UCSD-AML1 (cell line): ENCODE data around the gene DCLRE1C.
"Not testable (repeated sequence)": the region's sequence is repeated elsewhere in the genome, so short reads cannot be mapped to it uniquely, and the experiment has no call there.

Experiments used
- DNase-seq: peaks from one replicate; lab custom pipeline; 2025; ENCODE audit not compliant: unreplicated experiment; lab: John Stamatoyannopoulos, UW

DCLRE1C gene

DNA sequence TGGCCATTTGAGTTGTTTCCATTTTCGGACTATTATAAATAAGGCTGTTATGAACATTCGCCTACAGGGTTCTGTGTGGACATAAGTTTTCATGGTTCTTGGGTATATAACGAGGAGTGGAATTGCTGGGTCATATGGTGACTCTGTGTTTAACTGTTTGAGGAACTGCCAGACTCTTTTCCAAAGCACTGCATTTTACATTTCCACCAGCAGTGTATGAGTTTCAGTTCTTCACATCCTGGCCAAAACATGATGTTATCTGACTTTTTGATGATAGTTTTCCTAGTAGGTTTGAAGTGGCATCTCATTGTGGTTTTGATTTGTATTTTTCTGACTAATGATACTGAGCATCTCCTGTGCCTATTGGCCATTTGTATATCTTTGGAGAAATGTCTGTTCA lies 69.8 kb downstream of the DCLRE1C start:
- no peak for DNase-seq

DNA sequence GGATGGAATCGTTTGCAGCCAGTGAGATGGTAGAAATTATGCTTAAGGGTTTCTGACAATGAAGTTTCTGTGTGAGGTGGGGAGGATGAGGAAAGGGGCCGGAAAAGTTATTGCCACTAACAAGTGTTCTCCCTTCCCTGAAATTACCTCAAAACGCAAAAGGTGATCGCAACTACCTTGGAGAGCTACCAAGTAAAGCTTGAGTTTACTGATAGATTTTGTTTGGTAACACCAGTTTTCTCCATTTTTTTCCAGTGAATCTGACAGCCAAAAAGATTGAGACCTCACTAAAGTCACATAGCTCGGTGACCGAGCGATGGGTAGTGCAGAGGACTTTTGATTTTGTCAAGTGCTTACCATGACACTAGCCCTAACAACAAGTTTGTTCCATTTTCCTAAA lies 73.7 kb downstream of the DCLRE1C start:
- DNase-seq: no peak

DNA sequence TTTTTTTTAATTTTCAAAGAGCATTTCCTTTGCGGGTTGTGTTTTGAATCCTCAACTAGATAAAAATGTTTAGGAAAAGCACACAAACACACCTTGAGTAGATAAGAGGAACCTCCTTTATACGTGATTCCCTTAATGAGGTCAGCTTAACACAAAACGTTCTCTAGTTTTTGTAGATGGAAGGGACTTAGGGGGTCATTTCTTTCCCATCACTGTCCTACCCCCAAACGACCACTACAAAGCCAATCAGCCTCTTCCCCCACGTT lies 74.0 kb downstream of the DCLRE1C start:
- DNase-seq: no peak

DNA sequence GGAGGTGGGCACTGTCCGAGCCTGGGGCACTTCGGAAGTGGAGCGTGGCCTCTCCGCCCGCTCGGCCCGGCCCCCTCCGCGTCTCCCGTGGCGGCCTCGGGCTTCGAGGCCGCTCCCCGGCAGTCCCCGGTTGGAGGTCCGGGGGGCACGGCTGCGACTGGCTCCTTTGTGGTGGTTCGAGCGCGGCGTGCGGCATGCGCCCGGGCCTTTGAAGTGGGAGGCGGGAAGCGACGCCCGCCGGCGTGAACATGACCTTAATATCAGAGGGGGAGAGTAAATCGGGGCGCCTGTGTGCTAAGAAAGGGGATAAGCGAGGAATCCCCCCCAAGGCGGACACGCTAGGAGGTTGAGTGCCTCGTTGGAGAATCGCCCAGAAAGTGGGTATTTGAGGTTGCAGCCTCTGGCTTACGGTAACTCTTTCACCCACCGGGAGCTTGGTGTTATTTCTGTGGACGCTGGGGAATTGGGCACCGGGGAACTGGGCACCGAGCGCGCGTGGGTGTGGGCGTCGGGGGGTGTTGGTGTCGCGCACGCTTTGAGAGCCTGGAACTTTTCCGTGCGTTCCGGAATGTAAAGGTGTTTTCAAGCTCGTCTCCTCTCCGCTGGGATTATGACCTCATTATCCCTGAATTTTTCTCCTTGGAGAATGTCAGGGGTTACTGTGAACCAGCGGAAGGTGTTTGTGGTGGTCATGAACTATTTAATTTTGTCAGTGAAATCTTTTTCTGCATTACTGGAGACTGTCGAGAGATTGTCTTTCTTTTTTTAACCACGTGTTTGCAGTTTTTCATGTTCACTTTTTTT lies 74.6 kb downstream of the DCLRE1C start:
- peak; percentile 53 for DNase-seq

DNA sequence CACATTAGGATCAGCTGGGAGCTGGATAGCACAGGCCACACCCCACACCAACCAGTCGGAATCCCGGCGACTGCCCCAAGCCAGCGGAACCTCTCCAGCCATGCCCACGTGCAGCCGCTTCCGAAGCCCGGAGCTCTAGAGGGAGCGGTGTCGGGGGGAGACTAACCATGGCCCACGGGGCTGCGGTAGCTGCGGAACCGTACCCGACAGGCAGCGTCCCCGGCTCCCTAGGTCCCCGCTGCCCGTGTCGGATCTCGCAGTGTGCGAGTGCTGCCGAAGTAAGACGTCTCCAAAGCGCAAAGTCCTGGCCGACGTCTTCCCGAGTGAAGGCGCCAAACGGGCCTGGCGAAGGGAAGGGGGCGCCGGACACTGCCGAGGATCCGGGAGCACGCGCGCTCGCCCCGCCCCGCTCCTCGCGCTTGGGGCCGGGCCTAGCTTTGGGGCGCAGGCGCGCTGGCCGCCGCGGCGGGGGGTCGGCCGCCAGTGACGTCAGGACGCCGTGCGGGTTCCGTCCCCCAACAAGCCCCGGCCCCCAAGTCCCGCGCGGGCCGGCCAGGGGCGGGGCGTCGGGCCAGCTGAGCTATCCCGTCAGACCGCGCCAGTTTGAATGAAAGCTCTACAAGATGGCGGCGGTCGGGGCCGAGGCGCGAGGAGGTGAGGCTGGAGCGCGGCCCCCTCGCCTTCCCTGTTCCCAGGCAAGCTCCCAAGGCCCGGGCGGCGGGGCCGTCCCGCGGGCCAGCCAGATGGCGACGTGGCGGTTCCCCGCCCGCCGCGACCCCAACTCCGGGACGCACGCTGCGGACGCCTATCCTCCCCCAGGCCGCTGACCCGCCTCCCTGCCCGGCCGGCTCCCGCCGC lies 75.4 kb downstream of the DCLRE1C start, which contains the start of gene SUV39H2:
Gene SUV39H2 (plus strand): TSS at position 601 of the 858 bp plus-strand sequence. CDS start 23 bp downstream, at position 624.
- peak; percentile 98 for DNase-seq

DNA sequence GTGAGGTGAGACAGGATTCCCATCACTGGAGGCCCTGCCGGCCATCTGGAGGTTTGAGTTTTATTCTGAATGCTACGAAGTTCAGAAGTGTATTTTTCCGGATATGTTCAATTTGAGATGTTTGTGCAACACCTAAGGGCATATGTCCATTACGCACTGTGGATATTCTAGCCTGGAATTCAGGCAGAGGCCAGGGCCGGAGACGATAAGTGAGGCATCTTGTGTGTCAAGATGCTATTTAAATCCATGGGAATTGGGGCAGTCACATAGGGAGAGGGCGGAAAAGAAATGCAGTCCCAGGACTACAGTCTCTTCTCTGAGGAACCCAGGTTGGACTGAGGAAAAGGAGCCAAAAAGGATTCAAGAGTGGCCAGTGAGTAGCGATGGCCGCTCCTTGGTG lies 77.1 kb downstream of the DCLRE1C start:
- no peak for DNase-seq

DNA sequence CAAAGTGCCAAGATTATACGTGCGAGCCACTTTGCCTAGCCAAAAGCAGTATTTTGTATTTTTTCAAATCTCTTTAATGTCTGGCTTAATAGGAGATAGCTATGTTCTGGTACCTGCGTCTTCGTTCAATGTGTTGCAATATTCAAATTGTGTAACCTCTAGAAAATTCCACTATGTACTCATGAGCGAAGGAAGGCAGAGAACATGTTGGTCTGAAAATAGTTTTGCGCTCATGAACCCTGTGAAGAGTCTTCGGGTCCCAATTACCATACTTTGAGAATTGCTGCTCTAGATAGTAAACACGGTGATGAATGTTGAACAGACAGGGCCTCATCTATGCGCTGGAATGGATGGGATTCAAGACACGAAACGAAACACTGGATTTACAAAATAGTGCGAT lies 78.0 kb downstream of the DCLRE1C start:
- no peak for DNase-seq

DNA sequence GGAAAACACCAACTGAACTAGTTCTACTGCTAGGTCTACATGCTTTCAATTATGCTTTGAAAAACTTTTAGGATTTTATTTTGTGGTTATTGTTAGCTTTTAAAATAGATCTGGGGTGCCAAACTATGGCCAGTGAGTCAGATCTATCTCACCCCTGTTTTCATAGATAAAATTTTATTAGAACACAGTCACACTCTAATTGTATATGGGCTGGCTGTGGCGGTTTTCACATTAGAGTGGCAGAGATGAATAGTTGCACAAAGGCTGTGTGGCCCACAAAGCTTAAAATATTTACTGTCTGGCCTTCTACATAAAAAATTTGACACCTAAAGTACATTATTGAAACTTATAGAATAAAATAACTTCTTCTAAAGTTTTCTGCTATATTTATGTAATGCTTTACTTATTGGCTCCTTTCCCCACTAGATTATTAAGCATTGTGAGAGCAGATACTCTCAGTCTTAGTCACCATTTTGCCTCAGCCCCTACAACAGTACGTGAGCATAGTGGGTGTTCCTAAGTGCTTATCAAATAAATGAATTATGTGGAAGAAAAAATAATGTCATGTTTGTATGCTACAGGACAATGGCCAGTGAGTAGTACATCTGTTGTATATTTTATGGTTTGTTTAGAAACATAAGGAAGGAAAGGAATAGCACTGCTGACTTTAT lies 80.7 kb downstream of the DCLRE1C start:
- DNase-seq: no peak

DNA sequence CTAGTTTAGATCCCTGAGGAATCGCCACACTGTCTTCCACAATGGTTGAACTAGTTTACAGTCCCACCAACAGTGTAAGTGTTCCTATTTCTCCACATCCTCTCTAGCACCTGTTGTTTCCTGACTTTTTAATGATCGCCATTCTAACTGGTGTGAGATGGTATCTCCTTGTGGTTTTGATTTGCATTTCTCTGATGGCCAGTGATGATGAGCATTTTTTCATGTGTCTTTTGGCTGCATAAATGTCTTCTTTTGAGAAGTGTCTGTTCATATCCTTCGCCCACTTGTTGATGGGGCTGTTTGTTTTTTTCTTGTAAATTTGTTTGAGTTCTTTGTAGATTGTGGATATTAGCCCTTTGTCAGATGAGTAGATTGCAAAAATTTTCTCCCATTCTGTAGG lies 89.0 kb downstream of the DCLRE1C start:
- not testable (repeated sequence) for DNase-seq

DNA sequence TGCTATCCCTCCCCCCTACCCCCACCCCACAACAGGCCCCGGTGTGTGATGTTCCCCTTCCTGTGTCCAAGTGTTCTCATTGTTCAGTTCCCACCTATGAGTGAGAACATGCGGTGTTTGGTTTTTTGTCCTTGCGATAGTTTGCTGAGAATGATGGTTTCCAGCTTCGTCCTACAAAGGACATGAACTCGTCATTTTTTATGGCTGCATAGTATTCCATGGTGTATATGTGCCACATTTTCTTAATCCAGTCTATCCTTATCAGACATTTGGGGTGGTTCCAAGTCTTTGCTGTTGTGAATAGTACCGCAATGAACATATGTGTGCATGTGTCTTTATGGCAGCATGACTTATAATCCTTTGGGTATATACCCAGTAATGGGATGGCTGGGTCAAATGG lies 89.4 kb downstream of the DCLRE1C start:
- not testable (repeated sequence) for DNase-seq

DNA sequence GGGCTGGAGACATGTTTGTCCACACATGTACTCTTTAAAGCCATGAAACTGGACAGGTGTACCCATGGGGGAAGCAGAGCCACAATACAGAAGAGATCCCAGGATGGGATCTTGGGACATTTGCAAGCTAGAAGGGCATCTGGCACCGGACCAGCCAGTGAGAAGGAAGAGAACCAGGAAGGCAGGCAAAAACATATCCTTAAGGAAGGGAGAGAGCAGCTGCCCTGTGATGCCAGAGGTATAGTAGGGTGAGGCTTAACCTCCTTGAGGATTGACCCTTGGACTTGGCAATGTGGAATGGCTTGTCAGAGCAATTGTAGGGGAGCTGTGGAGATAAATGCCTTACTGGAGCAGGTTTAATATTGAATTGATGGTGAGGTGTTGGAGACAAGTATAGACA lies 93.1 kb downstream of the DCLRE1C start:
- no peak for DNase-seq

DNA sequence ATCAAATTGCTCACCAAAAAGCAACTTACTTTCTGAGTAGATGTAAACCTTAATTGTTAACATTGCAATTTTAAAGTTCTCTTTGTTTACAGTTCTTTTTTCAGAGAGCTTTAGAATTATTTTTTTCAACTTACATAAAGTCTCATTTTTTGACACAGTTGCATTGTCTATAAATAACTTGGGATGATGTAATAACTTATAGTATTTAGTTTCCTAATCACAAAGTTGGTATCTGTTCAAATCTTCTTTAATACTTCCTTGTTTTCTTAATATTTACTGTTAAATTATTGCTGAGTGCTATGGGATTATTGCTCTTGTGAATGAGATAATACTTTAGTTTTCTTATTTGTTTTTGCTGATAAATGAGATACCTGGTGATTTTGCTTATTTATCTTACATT lies 94.1 kb downstream of the DCLRE1C start:
- no peak for DNase-seq

DNA sequence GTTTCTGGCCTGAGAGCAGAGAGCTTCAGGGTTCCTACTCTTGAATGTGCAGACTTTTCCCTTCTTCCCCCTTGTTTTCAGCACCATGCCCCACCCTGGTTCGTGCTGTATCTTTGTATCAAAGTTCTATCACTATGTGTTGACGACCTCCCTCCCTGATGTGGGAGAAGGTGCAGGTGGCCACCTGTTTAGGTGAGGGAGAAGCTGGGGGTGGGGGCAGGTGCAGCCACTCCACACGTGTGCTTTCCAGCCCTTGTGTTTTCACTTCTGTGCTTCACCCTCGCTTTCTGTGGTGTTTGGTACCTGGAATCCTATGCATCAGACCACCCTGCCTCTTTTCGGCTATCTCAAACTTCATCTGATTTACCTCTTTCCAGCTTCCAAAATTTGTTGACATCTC lies 94.9 kb downstream of the DCLRE1C start:
- DNase-seq: no peak

DNA sequence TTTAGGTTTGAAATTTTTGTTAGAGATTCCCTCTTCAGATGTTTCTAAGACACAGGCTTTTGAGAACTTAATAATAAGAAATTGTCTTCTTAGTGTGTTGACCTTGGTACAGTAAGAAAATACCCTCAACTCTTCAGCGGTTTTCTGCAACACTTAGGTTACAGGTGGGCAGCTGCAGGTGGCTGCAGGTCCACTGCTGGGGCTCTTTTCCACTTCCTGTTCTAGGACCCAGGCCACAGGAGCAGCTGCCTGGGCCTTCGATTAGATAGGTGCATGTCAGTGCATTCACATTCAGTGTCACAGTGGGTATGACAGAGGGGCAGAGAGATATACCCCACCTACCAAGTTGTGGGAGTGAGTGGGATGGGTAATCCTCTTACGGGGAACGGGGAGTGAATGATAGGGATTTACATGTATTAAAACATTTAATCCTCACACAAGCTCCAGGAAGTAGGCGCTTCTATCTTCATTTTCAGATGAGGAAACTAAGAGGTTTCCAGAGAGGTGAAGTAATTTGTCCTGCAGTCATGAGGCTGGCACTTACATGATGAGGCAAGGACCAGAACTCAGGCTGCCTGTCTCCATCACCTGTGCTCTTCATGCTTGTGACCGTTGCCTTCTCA lies 95.4 kb downstream of the DCLRE1C start:
- DNase-seq: no peak

DNA sequence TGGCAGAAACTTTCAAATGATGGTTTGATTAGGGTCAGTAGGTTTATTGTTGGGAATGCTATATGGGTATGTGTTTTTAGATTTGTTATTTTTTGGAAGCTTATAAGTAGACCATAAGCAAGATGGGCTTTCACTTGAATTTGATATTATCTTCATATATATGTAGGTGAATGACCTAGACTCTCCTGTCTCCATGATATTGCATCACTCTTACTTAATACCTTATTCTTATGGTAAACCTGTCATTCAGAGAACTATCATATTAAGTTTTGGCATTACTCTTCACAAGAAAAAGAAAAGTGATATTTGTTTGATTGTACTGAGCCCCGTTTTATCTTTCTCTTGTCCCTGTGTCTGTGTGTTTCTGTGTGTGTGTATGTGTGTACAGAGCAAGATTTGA lies 98.4 kb downstream of the DCLRE1C start:
- DNase-seq: no peak

DNA sequence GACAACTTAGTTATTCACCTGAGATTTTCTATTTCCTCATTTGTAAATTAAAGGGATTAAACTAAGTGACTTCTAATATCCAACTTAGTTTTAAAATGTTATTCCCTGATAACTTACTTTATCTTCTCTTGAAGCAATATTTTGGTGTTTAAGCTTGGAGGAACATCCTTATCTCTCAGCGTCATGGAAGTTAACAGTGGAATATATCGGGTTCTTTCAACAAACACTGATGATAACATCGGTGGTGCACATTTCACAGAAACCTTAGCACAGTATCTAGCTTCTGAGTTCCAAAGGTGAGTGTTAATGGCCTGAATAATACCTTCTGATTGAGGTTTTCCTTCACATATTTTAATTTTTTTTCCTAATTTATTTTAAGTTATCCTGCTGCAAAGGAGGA lies 101.7 kb downstream of the DCLRE1C start:
- no peak for DNase-seq
